SIG-M5 (cell line): ENCODE results near the gene MYO5C.
"Not testable (repeated sequence)": the region's sequence is repeated elsewhere in the genome, so short reads cannot be mapped to it uniquely, and the experiment has no call there.

Experiments used
- DNase-seq: peaks from one replicate; lab custom pipeline; 2025; lab: John Stamatoyannopoulos, UW

Gene MYO5C

DNA sequence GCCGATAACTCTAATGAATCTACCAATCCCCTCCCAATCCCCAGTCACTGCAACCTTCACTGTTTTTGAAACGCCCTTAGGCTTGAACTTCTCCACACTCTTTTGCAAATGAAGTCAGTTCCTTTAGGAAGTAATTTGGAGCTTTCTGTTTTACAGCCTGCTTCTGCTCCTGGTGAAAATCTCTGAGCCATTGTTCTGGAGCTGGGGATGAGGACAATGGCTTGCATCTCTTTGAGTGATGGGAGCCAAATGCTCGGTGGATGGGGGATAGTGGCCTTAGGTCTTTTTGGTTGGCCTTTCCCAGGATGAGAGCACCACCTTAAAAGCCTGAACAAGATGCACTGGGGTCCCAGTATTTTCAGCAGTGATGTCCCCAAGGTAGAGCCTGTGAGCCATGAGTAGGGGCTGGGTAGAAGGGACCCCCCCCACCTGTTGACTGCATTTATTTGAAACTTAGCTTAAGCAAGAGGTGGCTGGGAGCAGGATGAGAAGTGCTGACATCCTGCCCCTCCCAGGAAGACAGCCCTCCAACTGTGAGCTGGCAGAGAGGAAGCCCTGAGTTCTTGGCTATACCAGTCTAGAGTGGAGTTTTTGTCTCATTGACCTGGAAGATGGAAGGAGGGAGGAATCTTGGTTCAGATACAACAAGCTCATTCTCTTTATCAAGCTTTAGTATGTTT lies 7.6 kb upstream of the MYO5C start:
- DNase-seq: no peak

DNA sequence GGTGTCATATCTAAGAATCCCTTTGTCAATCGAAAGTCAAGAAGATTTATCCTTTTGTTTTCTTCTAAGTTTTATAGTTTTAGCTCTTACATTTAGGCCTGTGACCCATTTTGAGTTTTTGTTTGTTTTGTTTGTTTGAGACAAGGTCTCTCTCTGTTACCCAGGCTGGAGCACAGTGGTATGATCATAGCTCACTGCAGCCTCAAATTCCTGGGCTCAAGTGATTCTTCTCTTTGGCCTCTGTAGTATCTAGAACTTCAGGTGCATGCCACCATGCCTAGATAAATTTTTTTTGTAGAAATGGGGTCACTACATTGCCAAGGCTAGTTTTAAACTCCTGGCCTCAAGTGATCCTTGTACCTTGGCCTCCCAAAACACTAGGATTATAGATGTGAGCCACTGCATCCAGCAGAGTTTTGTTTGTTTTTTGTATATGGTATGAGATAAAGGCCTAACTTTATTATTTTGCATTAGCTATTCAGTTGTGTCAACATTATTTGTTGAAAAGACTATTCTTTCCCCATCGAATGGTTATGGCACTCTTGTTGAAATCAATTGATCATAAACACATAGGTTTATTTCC lies 5.8 kb upstream of the MYO5C start:
- DNase-seq: no peak

DNA sequence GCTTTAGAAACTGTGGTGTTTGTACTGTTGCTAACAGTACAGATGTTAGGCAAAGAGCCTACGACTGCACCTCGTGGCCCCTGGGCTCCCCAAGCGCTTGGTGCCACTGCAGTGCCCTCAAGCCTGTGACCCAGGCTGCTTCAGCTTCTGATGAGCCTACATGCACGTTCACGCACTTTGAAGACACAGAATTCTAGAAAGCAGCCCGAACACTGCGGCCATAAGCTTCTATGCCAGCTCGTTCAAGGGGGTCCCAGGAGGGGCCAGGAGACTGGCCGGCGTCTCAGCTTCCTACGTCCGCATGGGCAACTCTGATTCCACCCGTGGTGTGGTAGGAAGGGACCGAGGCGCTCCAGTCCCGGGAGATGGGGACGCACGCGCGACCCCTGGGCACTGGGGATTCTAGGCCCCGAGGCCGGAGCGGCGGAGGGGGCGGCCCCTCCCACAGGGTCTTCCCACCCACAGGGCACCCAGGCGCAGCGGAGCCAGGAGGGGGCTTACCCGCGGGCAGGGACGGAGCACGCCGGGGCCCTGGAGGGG lies 653 bp downstream of the MYO5C start:
- DNase-seq: no peak

DNA sequence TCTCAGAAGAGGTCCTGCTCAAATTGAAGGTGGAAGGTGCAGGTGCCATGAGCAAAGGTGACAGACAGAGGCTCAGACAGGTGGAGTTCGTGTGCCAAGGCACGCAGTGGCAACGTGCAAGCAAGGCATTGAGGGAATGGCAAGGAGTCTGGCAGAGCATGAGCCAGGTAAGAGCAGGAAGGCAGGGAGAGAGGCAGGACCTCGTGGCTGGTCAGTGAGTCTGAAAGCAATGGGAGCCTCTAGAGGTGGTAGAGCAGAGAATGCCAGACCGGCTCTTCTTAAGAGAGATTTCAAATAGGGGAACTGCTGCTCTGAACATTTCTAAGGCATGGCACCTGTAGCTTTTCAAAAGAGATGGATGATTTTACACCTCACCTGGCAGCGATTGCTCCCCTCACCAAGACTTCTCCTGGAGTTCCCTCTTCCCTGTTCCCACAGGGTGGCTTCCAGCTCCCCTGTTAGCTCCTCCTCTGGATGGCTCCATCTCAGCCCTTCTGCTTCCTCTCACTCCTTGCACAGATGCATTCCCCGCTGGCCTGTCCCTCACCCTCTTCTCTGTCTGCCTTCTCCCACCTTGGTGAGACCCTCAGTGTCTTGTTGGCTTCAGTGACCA lies 2.7 kb downstream of the MYO5C start:
- no peak for DNase-seq

DNA sequence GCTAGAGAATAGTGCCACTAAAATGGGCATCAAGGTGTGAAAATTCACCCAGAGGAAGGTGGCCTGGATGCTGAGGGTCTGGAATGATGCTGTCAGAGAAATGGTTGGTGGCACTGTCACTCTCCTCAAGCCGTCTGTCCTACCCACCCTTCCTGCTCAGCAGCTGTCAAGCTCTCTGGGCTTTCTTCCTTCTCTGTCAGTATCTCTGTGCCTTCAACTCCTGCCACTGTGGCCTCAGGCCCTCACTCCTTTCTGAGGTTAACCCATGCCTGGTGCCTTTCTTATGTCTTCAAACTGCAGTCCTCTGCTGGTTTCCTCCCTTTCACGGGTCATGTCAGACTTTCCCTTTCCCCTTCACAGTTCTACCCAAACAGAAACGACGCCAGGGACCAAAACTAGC lies 4.4 kb downstream of the MYO5C start:
- DNase-seq: no peak

DNA sequence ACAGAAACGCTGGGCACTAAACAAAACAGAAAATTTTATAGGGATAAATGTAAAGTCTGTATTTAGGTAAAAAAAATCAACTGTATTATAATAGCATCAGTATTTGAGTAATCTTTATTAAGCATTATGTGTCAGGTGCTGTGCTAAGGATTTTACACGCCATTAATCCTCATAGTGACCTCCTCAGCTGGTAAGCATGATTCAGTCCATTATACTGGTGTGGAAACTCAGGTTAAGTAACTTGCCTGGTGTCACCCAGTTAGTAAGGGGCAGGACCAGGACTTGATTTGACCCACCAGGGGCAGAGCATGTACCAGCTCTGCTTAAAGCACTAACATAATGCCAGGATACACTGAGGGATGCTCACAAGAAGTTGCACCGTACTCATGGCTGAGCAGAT lies 4.8 kb downstream of the MYO5C start:
- no peak for DNase-seq

DNA sequence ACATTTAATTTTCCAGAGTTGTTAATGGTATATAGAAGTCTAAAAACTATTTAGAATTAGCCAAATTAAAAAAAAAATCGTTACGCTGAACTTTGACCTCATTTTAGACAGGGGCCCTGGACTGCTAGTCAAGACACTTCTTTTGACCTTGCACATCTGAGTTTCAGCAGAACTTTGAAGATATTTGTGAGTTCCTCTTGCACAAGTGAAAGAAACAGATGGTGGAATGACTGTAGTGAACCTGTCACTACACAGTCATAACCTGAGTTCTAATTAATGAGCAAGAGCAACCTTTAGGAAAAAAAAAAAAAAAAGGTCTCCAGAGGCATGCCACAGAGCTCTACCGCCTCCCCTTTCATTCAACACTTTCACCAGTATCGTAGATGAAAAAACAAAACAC lies 5.3 kb downstream of the MYO5C start:
- DNase-seq: no peak

DNA sequence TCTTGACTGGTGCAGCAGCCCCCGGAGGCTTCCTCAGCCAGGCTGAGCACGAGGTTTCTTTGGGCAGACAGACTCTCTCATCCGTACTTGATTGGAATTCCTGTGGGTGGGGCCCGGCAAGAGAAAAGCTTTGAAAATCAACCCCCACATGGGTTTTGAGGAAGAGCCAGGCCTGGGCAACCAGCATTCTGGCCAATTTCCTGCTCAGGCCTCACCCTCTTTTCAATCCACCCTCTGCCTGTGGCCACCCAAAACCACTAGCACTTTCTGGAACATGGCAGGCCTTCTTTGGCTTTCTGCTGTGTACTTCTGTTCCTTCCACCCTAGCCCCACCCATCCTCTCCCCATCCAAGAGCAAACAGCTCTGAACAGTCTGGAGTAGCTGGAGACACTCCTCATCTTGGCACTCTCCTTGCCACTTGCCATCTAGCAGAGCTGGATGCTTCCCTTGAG lies 5.9 kb downstream of the MYO5C start:
- DNase-seq: no peak

DNA sequence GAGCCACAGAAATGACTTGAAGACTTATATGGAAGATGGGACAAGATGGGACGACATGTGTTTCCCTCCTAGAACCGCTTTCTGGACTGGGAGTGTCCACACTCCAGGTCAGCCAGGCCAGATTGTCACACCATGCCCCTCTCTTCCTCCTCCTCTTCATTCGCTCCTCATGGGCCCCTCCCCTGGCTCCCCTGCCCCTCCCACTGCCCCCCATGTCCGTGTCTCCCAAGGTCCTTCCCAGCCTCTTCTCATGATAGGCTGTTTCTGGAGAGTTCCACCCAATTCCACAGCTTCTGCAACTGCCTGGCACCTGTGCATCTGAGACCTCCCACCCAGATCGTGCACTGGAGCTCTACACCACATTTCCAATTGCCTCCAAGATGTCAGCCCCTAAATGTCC lies 6.6 kb downstream of the MYO5C start:
- DNase-seq: no peak

DNA sequence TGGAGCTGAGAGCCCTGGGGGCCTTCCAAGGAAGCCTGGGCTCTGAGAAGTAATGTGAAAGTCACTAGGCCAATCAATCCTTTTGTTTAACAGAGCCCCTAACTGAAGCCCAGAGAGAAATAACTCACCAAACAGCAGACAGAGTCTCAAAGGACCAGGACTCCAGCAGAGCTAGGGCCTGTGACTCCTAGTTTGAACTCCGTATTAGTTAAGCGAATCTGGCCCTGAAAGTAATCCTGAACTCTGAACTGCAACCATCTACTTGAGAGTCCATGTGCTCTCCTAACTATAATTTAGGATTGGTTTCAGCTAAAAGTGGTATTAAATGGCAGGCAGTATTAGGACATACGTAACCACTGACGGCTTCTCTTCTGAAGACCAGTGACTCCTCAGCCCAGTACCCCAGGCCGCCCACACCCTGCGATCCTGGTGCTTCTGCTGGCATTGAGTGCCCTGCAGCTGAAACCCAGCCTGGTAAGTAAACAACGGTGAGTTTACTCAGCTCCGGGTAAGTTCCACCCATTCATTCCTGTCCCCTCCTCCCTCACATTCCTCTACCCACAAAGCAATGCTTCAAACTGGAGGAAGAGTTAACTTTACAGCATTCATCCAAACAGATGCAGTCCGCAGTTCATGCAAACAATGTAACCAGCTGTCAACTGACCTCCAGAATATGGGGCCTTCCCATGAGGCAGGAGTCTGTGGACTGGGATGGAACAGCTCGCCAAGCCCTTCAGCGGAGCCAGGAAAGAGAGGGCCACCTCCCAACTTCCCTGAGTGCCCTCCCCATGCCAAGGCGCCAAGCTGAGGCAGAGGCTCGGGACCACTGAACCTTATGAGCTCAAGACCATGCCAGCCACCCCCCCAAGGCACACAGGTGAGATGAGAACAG lies 7.3 kb downstream of the MYO5C start:
- no peak for DNase-seq

DNA sequence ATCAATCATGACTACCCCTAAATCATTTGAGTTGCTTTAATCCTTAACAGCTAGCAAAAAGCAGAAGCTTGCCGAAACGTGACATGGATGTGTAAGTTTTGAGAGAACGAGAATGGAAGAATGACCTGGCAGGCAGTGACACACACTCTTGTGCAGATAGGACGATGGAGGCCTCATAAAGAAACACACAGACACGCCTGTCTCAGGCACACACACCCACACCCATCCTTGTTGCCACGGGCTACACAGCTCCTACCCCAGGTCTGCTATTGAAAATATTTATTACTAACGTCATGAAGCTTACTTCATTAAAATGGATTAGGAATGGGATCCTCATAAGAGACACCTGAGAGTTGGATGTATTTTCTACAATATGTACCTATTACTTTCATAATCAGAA lies 8.5 kb downstream of the MYO5C start:
- DNase-seq: no peak

DNA sequence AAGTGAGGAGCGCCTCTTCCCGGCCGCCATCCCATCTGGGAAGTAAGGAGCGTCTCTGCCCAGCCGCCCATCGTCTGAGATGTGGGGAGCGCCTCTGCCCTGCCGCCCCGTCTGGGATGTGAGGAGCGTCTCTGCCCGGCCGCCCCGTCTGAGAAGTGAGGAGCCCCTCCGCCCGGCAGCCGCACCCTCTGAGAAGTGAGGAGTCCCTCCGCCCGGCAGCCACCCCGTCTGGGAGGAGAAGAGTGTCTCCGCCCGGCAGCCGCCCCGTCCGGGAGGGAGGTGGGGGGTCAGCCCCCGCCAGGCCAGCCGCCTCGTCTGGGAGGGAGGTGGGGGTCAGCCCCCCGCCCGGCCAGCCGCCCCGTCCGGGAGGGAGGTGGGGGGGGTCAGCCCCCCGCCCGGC lies 9.7 kb downstream of the MYO5C start:
- DNase-seq: not testable (repeated sequence)

DNA sequence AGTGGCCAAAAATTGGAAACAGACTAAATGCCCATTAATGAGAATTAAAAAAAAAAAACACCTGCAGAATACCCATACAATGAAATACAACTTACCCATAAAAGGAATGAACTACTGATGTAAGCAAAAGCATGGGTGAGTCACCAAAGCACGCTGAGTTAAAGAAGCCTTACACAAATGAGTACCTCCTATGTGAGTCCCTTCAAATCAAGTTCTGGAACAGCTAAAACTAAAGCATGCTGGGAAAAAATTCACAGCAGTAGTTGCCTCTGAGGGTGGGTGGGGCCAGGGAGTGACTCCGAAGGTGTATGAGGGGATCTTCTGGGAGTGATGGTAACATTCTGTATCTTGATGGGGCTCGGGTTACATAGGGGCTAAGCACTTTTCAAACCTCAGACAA lies 11.4 kb downstream of the MYO5C start:
- no peak for DNase-seq

DNA sequence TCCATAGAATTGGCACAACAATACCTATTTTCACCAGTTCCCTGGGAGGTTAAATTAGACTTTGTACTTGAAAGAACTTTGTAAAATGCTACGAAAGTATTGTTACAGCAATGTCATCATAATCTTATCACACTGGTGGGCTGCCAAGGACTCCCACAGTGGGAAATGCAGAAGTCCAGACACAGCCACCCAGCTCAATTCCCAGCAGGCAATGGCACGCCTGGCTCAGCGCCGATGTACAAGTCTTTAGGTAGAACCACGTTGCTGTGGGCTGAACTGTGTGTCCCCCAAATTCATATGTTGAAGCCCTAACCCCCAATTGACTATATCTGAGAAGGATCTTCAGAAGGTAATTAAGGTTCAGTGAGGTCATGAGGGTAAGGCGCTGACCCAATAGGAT lies 12.3 kb downstream of the MYO5C start:
- DNase-seq: no peak

DNA sequence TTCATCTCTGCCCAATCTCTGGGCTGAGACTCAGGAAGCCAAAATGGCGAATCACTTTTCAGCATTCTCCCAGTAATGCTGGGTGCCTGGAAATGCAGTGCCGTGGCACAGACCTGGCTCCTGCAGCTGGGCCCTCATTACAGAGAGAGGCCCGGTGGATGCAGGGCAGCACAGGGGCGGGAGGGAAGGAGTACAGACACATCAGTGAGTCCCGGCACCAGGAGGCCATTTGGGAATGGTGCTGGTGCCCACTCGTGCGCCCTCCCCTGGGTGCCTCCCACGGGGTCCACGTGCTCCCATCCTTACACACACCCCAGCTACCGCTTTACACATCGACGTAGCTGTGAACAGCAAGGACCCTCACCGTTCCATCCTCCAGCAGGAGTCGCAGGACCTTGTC lies 13.2 kb downstream of the MYO5C start:
- no peak for DNase-seq

DNA sequence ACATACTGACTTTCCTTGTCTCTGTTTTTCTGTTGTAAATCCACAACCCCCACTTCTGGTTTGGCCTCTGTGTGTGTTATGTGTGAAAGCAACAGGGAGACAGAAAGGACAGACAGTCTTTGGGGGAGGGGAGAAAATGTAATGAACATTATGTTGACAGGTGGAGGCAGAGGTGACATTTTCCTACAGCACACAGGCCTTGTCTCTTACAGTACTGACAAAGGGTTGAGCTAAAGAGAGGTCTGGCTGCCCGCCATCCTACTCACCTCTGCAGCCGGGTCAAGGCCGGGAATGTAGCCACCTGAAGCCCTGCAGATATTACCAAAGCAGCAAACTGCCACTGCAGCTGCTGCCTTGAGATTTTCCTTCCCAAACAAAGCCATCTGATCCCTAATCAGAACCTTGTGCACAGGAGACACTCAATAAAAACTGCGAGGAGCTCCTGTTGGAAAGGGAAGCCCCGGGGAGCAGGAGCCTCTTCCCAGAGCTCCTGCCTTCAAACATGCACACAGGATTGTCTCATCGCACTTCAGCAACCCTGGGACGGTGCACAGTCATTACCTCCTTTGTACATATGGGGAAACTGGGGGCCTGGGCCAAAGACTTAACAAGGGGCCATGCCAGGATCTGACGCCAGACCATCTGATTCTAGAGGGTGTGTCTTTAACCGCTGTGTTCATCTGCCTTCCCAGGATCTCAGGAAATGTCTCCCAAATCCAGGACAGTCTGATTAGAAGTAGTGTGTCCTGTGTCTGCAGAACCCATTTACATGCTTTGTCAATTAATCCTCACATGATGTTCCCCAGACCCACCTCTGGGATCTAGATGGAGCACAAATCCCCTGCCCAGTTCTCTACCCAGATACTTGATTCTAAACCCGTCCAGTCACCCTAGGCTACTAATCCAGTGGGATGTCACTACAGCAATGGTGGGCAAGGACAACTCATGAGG lies 14.2 kb downstream of the MYO5C start:
- DNase-seq: no peak

DNA sequence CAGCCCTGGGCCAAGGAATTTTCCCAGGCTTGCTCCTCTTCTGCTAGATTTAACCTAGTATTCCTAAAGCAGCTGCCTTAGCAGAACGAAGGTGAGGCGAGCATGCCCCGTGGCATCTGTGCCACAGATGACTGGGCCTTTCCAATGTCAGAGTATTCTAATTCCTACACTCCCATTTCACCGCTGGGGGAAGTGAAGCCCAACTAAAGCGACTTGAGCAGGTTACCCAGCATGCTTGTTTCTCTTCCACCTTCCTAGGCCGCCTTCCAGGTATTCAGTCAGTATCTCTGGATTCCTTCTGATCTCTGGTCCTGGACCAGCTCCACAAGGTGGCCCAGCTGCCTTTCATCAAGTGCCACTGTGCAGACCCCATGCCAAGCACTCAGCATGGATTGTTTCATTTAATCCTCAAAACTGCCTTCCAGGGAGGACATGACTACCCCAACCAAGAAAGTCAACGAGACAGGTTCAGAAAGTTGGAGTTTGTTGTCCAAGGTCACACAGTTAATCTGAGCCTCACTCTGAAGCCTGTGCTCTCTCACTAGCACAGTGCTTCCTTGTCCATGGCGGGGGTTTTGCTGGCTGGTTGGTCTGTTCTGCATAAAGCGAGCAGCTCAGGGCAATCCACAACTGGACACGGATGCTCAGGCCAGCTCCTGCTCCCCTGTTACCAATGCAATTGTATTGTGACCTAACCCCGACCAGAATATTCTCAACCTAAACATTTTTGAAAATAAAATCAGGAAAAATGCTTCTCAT lies 15.1 kb downstream of the MYO5C start:
- no peak for DNase-seq

DNA sequence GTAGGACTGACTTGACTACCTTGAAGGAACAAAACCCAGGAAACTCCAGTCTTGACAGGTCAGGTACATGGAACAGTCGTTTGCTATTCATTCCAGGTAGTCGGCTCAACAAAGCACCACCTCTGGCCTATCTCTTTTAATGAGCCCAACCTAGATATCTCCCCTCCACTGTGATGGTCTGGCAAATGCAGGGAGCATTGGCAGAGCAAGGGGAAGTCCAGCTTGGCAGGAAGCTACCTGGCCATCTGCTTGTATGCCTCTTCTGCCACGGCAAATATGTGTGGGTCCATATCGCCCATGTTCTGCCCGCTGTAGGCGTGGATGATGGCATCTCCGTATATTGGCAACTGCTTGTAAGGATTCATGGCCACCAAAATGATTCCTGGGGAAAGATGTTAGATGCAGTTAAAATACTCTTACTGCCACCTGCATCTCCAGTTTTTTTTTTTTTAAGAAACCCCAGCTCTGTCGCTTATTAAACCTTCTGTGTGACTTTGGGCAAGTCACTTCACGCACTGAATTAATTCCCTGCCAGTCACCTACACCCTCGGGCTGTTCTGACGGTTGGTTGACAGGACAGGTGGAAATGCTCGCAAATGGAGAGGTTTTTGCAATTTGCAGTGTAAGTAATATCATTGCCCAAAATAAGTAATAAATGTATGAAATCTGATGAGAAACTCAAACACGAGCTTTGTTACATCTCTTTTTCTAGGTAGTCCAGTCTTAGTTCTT lies 16.8 kb downstream of the MYO5C start:
- DNase-seq: no peak

DNA sequence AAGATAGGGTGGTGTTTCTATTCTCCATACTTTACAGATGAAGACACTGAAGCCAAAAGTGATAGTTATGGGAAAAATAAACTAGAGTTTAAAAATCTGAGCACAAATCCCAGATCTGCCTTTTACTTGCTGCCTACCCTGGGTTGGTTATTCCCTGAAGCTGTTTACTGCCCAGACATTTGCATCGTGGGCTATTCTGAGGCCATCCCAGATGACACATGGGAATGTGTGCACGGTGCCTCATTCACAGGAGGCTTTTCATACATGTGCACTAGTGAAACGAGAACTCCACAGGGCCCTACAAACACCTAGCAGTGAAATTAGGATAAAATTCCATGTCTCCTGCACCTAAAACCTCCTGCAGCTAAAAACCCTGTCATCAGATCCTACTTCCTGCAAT lies 17.5 kb downstream of the MYO5C start:
- no peak for DNase-seq

DNA sequence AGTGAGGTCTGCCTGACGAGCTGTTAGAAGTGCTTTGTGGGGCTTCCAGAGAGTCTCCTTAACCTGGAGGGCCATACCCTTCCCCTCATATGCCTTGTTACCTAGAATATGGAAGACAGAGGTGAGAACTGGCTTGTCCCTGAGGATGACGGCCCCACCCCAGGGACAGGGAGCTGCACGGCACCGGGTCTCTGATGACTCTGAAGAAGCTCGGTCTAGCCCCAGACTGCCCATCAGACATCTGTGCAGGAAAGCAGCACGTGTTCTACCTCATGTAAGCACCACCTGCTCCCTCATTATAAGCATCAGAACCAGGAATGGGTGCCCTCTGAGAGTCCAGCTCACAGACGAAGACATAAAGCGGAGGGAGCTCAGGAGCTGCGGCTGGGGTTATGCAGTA lies 18.0 kb downstream of the MYO5C start:
- DNase-seq: no peak
